GM12878 (cell line): ENCODE measurements around the gene C10orf67.
"Not testable (repeated sequence)": the region's sequence is repeated elsewhere in the genome, so short reads cannot be mapped to it uniquely, and the experiment has no call there.

Source experiments
- BHLHE40 ChIP-seq, 2 experiments: fragments of 450-650 bp in 1 of 2; IDR thresholded peaks; 2 replicates each; pipeline ENCODE4 v1.6.1; 2011 to 2017; ENCODE audit warnings: low read depth in 2 of 2, borderline replicate concordance in 1 of 2, improper control_type of control experiment in 1 of 2, low read length in 1 of 2, mild to moderate bottlenecking in 1 of 2
- CHD2 ChIP-seq: IDR thresholded peaks from 2 replicates; pipeline ENCODE4 v1.6.1; 2011; ENCODE audit warnings: low read depth, low read length, improper control_type of control experiment, borderline replicate concordance
- EP300 ChIP-seq, 2 experiments: fragments of 150-350 bp in 1 of 2; IDR thresholded peaks; 2 replicates each; pipeline ENCODE4 v1.6.1; 2011 to 2012; ENCODE audit warnings: low read depth in 2 of 2, low read length in 2 of 2, borderline replicate concordance in 1 of 2, improper control_type of control experiment in 1 of 2, inconsistent platforms in 1 of 2; ENCODE audit not compliant: control insufficient read depth in 1 of 2
- EZH2 ChIP-seq: IDR thresholded peaks from 2 replicates; pipeline ENCODE4 v1.6.1; 2012; ENCODE audit warnings: low read depth, mild to moderate bottlenecking, control low read depth, inconsistent platforms, low read length, borderline replicate concordance; ENCODE audit not compliant: control insufficient read depth
- HDAC2 ChIP-seq: fragments of 200-600 bp; sonication (generic); IDR thresholded peaks from 2 replicates; pipeline ENCODE4 v1.6.1; 2017
- MYC ChIP-seq: IDR thresholded peaks from 2 replicates; pipeline ENCODE4 v1.6.1; 2011; ENCODE audit warnings: mild to moderate bottlenecking, low read length, moderate library complexity, inconsistent platforms; ENCODE audit not compliant: insufficient read depth, insufficient replicate concordance, insufficient read length, severe bottlenecking
- RCOR1 ChIP-seq: conservative IDR thresholded peaks from 2 replicates; pipeline ENCODE4 v1.6.1; 2012; ENCODE audit warnings: low read depth, low read length, improper control_type of control experiment
- RFX5 ChIP-seq: IDR thresholded peaks from 2 replicates; pipeline ENCODE4 v1.6.1; 2011; ENCODE audit warnings: low read depth, low read length, improper control_type of control experiment
- TBL1XR1 ChIP-seq: IDR thresholded peaks from 2 replicates; pipeline ENCODE4 v1.6.1; 2012; ENCODE audit warnings: low read depth, low read length, improper control_type of control experiment
- YY1 ChIP-seq: IDR thresholded peaks from 2 replicates; pipeline ENCODE4 v1.6.1; 2011; ENCODE audit warnings: low read depth, mild to moderate bottlenecking, low read length
- TF ChIP-seq, protein P1 (sequence below), 3 experiments: IDR thresholded peaks in 2 of 3; conservative IDR thresholded peaks in 1 of 3; 2 replicates each; pipeline ENCODE4 v1.5.1; 2011; ENCODE audit warnings: low read depth in 3 of 3, low read length in 3 of 3, mild to moderate bottlenecking in 3 of 3, control low read depth in 2 of 3, moderate library complexity in 2 of 3, inconsistent platforms in 1 of 3, mixed read lengths in 1 of 3; ENCODE audit not compliant: control insufficient read depth in 2 of 3, insufficient read depth in 1 of 3; ENCODE audit errors: extremely low read depth in 1 of 3
- TF ChIP-seq, protein P2 (sequence below): IDR thresholded peaks from 2 replicates; pipeline ENCODE4 v1.6.1; 2011; ENCODE audit warnings: low read depth, low read length, improper control_type of control experiment, borderline replicate concordance

DNA sequence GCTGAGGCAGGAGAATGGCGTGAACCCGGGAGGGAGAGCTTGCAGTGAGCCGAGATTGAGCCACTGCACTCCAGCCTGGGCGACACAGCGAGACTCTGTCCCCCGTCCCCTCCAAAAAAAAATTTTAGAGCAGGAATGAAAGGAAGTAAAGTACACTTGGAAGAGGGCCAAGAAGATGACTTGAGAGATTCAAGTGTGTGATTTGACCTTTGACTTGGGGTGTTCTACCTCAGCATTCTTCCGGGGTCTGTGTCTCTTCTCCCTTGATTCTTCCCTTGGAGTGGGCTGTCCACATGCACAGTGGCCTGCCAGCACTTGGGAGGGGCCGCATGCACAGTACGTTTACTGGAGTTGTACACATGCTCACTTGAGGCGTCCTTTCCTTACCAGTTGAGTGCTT lies 45.8 kb upstream of the C10orf67 start:
- not testable (repeated sequence) for TF ChIP-seq HDAC2; MYC; CHD2; YY1; EP300 (IDR thresholded peaks at IDR 0.05; ENCODE audit: borderline replicate concordance in 1 of 2, control insufficient read depth in 1 of 2, low read depth in 2 of 2, low read length in 2 of 2); TBL1XR1; BHLHE40 (IDR thresholded peaks at IDR 0.05; ENCODE audit: borderline replicate concordance in 1 of 2, low read depth in 2 of 2, low read length in 1 of 2); EZH2; RCOR1; RFX5
- TF ChIP-seq, protein P1, sequence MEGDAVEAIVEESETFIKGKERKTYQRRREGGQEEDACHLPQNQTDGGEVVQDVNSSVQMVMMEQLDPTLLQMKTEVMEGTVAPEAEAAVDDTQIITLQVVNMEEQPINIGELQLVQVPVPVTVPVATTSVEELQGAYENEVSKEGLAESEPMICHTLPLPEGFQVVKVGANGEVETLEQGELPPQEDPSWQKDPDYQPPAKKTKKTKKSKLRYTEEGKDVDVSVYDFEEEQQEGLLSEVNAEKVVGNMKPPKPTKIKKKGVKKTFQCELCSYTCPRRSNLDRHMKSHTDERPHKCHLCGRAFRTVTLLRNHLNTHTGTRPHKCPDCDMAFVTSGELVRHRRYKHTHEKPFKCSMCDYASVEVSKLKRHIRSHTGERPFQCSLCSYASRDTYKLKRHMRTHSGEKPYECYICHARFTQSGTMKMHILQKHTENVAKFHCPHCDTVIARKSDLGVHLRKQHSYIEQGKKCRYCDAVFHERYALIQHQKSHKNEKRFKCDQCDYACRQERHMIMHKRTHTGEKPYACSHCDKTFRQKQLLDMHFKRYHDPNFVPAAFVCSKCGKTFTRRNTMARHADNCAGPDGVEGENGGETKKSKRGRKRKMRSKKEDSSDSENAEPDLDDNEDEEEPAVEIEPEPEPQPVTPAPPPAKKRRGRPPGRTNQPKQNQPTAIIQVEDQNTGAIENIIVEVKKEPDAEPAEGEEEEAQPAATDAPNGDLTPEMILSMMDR (IDR thresholded peaks at IDR 0.05 in 2 of 3, conservative IDR thresholded peaks at IDR 0.05 in 1 of 3; ENCODE audit: control insufficient read depth in 2 of 3, extremely low read depth in 1 of 3, insufficient read depth in 1 of 3, low read depth in 3 of 3, low read length in 3 of 3), result not testable (repeated sequence)
- TF ChIP-seq, protein P2, sequence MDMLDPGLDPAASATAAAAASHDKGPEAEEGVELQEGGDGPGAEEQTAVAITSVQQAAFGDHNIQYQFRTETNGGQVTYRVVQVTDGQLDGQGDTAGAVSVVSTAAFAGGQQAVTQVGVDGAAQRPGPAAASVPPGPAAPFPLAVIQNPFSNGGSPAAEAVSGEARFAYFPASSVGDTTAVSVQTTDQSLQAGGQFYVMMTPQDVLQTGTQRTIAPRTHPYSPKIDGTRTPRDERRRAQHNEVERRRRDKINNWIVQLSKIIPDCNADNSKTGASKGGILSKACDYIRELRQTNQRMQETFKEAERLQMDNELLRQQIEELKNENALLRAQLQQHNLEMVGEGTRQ, result not testable (repeated sequence)
